ENCODE results near the gene DYNC1H1.

The DYNC1H1 gene

GRCh38 chr14:101965181-101965544 lies 790 bp downstream of the DYNC1H1 start:
- TF ChIP-seq, protein P1, sequence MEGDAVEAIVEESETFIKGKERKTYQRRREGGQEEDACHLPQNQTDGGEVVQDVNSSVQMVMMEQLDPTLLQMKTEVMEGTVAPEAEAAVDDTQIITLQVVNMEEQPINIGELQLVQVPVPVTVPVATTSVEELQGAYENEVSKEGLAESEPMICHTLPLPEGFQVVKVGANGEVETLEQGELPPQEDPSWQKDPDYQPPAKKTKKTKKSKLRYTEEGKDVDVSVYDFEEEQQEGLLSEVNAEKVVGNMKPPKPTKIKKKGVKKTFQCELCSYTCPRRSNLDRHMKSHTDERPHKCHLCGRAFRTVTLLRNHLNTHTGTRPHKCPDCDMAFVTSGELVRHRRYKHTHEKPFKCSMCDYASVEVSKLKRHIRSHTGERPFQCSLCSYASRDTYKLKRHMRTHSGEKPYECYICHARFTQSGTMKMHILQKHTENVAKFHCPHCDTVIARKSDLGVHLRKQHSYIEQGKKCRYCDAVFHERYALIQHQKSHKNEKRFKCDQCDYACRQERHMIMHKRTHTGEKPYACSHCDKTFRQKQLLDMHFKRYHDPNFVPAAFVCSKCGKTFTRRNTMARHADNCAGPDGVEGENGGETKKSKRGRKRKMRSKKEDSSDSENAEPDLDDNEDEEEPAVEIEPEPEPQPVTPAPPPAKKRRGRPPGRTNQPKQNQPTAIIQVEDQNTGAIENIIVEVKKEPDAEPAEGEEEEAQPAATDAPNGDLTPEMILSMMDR (IDR thresholded peaks at IDR 0.05): no peak
- TF ChIP-seq ZFX (IDR thresholded peaks at IDR 0.05; ENCODE audit: borderline replicate concordance): no peak
- peak overlapping the region; percentile 84 for H3K27ac ChIP-seq

- TF ChIP-seq, protein P1 (IDR thresholded peaks at IDR 0.05): no peak
- no peak for TF ChIP-seq ZFX (IDR thresholded peaks at IDR 0.05; ENCODE audit: borderline replicate concordance)
- H3K27ac ChIP-seq: peak overlapping the region; percentile 84
Measured at GRCh38 chr14:101965770-101966722, 1.7 kb downstream of the DYNC1H1 start.

- no peak overlapping the region for H3K27ac ChIP-seq
- TF ChIP-seq, protein P1 (IDR thresholded peaks at IDR 0.05): no peak
- TF ChIP-seq ZFX (IDR thresholded peaks at IDR 0.05; ENCODE audit: borderline replicate concordance): no peak
Measured at GRCh38 chr14:101966742-101967141, 2.4 kb downstream of the DYNC1H1 start.

DNA sequence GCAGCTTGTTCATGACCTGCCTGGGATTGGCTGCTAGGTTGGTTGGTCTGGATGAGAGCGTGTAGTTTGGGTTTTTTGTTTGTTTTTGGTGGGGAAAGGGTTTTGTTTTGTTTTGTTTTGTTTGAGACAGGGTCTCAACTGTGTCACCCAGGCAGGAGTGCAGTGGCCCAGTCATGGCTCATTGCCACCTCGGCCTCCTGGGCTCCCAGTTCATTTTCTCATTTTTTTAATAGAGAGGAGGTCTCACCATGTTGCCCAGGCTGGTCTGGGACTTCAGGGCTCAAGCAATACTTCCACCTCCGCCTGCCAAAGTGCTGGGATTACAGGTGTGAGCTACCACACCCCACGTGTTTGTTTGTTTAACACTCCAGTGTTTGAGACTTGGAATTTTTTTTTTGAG lies 3.8 kb downstream of the DYNC1H1 start:
- H3K27ac ChIP-seq: no peak overlapping the region
- TF ChIP-seq, protein P1 (IDR thresholded peaks at IDR 0.05): no peak
- TF ChIP-seq ZFX (IDR thresholded peaks at IDR 0.05; ENCODE audit: borderline replicate concordance): no peak

GRCh38 chr14:101969481-101969880 lies 5.1 kb downstream of the DYNC1H1 start:
- TF ChIP-seq, protein P1 (IDR thresholded peaks at IDR 0.05): no peak
- no peak for TF ChIP-seq ZFX (IDR thresholded peaks at IDR 0.05; ENCODE audit: borderline replicate concordance)
- H3K27ac ChIP-seq: no peak overlapping the region

DNA sequence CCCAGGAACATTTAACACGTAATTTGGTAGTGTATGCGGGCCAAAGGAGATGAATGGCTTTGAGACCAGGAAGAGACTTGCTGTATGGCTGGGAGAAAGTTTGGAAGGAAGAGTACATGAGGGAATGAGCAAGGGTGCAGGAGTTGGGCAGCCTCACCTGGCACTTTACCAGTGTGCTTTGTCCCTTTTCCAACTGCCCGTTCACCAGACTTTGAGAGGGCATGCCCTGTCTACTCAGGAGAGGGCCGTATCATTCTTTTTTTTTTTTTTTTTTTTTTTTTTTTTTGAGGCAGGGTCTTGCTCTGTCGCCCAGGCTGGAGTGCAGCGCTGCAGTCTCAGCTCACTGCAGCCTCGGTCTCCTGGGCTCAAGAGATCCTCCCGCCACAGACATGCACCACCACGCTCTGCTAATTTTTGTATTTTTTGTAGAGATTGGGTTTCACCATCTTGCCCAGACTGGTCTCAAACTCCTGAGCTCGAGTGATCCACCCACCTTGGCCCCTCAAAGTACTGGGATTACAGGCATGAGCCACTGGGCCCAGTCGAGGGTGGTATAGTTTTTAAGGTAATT lies 6.5 kb downstream of the DYNC1H1 start:
- H3K27ac ChIP-seq: peak overlapping the region; percentile 60; the same call in 1 of the 2 replicates
- TF ChIP-seq, protein P1 (IDR thresholded peaks at IDR 0.05): no peak
- no peak for TF ChIP-seq ZFX (IDR thresholded peaks at IDR 0.05; ENCODE audit: borderline replicate concordance)

- H3K27ac ChIP-seq: peak overlapping the region; percentile 60
Measured at GRCh38 chr14:101971458-101971857, 7.1 kb downstream of the DYNC1H1 start.

Data from 22Rv1 (cell line).